Ovary (tissue), 9 donors: ENCODE results near the gene CTAGE9. TPM values are rescaled to one million over a fixed set of nuclear protein-coding genes. Genes with fewer than 3 reads are reported as not detected.
"Not testable (repeated sequence)": the region's sequence is repeated elsewhere in the genome, so short reads cannot be mapped to it uniquely, and the experiment has no call there.

ENCODE experiments used
- DNase-seq, 5 donors: peaks; one replicate each; pipeline ENCODE4 v3.0.0-alpha.2; 2019 to 2020
- H3K27ac ChIP-seq, 2 donors: fragments of 200-600 bp; one replicate each; pipeline versions ENCODE4 v1.5.1 to v1.8.0; 2019 to 2022
- H3K27me3 ChIP-seq: fragments of 200-600 bp; one replicate; pipeline ENCODE4 v1.8.0; 2022
- H3K36me3 ChIP-seq: fragments of 200-600 bp; sonication (generic); one replicate; pipeline ENCODE4 v1.5.1; 2019
- H3K4me1 ChIP-seq: one replicate; pipeline ENCODE4 v1.8.1; 2013; ENCODE audit warnings: mild to moderate bottlenecking, moderate library complexity; ENCODE audit not compliant: insufficient read depth
- H3K4me3 ChIP-seq: fragments of 200-600 bp; sonication (generic); one replicate; pipeline ENCODE4 v1.5.1; 2017
- H3K9me3 ChIP-seq, 2 donors: fragments of 200-600 bp in 1 of 2; sonication (generic) in 1 of 2; one replicate each; pipeline versions ENCODE4 v1.5.1 to v1.8.1; 2013 to 2019; ENCODE audit warnings: mild to moderate bottlenecking in 1 of 2, moderate library complexity in 1 of 2
- EP300 ChIP-seq: sonication (generic); formaldehyde crosslinking; IDR thresholded peaks from one replicate; pipeline ENCODE4 v1.6.1; 2017; ENCODE audit warnings: antibody characterized with exemption
- POLR2A ChIP-seq: fragments of 450-650 bp; IDR thresholded peaks from one replicate; pipeline ENCODE4 v1.6.1; 2017; ENCODE audit warnings: antibody characterized with exemption, mild to moderate bottlenecking, moderate library complexity
- WGBS, 3 donors: extraction: QIAGEN DNeasy Blood & Tissue Kit in 1 of 3; methylation state at CpG; one replicate each; pipeline versions ENCODE4 v1.1.5 to v1.1.7; 2013 to 2017; 5-methylcytosine and 5-hydroxymethylcytosine counted together
- intact Hi-C, 4 donors: fragments of 100-400 bp; cut with DNase I; formaldehyde crosslinking; loops; one replicate each; pipeline versions ENCODE4 v1.11.0 to v1.15.1; 2022 to 2023
- polyA plus RNA-seq, 2 donors: library from polyadenylated mRNA; stranded (reverse); fragments of 200-250 nt in 1 of 2; fragments of 350-450 nt in 1 of 2; fragmentation: Illumina TruSeq in 1 of 2; extraction: RNeasy Lipid Tissue Mini Kit (QIAGEN cat#74804) in 1 of 2; gene quantifications; one replicate each; pipeline ENCODE4 v1.2.3, GENCODE V29; 2013 to 2014
- total RNA-seq, 7 donors: library from RNA; depleted of rRNA in 2 of 7; stranded (reverse); fragments of >200 nt in 2 of 7; fragmentation: NEBNext Ultra II Directional in 3 of 7; extraction: Animal tissue kit (Norgen Biotek cat#: 25700) in 3 of 7; gene quantifications; one replicate each; pipeline versions ENCODE4 v1.1.0 to v1.2.4, GENCODE V29; 2016 to 2023
- TF ChIP-seq, protein P1 (sequence below), 3 donors: fragments of 450-650 bp in 2 of 3; fragments of 200-600 bp in 1 of 3; IDR thresholded peaks; one replicate each; pipeline versions ENCODE4 v1.5.1 to v1.8.0; 2016 to 2022; ENCODE audit warnings: antibody characterized with exemption in 3 of 3, mild to moderate bottlenecking in 1 of 3
- donor health status: DM: no; HTN: no; CAD: no; lungs with moderate emphysema.
- donor health status: DM: no; HTN: no; CAD: no.
- donor health status: Bipolar disorder and iron deficiency.
- donor health status: DM: yes; HTN: yes; CAD: no.
- donor health status: DM: no; HTN: no; CAD: no.
- donor health status: DM: yes; HTN: yes; CAD: no.

Gene CTAGE9
- total and polyA plus RNA-seq, 9 donors: not detected

DNA sequence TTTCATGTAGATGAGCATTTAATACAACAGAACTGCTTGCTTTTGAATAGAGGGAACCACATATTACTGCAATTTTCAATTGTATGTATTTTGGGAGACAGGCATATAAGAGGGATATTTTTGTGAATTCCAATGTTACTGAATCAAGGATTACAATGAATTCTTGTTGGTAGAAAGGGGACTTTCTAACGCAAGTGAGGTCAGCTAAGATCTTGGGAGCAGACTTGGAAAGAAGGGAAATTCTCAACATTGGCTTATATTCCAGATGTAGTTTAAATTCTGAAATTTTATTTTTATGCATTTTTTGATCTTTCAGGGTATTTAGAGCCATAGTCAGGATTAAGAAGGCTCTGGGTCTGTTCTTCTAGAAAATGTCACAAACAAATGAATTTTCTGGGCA is 43.3 kb upstream of the CTAGE9 start:
- 52 to 66% (median 54%) methylated on average over 1 of the region's 1 CpG for WGBS, 3 donors
- Histone ChIP-seq H3K27me3 (no peaks in the 10 kb centered on the region), H3K4me3 (no peak overlapping the region), H3K4me1 (no peaks in the 10 kb centered on the region), H3K36me3 (no peaks in the 10 kb centered on the region), H3K9me3 (no peaks in the 10 kb centered on the region), H3K27ac (no peak overlapping the region)
- DNase-seq: no peak
- intact Hi-C loops: no loop called here
- TF ChIP-seq, protein P1, sequence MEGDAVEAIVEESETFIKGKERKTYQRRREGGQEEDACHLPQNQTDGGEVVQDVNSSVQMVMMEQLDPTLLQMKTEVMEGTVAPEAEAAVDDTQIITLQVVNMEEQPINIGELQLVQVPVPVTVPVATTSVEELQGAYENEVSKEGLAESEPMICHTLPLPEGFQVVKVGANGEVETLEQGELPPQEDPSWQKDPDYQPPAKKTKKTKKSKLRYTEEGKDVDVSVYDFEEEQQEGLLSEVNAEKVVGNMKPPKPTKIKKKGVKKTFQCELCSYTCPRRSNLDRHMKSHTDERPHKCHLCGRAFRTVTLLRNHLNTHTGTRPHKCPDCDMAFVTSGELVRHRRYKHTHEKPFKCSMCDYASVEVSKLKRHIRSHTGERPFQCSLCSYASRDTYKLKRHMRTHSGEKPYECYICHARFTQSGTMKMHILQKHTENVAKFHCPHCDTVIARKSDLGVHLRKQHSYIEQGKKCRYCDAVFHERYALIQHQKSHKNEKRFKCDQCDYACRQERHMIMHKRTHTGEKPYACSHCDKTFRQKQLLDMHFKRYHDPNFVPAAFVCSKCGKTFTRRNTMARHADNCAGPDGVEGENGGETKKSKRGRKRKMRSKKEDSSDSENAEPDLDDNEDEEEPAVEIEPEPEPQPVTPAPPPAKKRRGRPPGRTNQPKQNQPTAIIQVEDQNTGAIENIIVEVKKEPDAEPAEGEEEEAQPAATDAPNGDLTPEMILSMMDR (IDR thresholded peaks at IDR 0.05): no peak
- TF ChIP-seq POLR2A (no peak), EP300 (no peak)

- H3K27ac ChIP-seq, intact Hi-C loops, DNase-seq, H3K36me3 ChIP-seq, H3K4me1 ChIP-seq, H3K27me3 ChIP-seq, H3K9me3 ChIP-seq, H3K4me3 ChIP-seq: not testable (repeated sequence)
- WGBS, 3 donors: 86 to 92% (median 86%) methylated on average over 10 of the region's 10 CpGs
These were observed 40.3 kb upstream of the CTAGE9 start for GRCh38 chr6:131751012-131751715.

GRCh38 chr6:131749023-131749422 is 38.2 kb upstream of the CTAGE9 start:
- Histone ChIP-seq H3K36me3 (no peaks in the 10 kb centered on the region), H3K27ac (no peak overlapping the region), H3K27me3 (no peaks in the 10 kb centered on the region), H3K4me1 (no peaks in the 10 kb centered on the region), H3K4me3 (no peak overlapping the region), H3K9me3 (no peaks in the 10 kb centered on the region)
- TF ChIP-seq EP300 (no peak), POLR2A (no peak)
- TF ChIP-seq, protein P1 (IDR thresholded peaks at IDR 0.05): no peak
- 93 to 97% (median 93%) methylated on average over 7 of the region's 7 CpGs for WGBS, 3 donors
- no peak for DNase-seq
- intact Hi-C loops: no loop called here

- no peak overlapping the region for H3K27ac ChIP-seq
- 85 to 92% (median 91%) methylated on average over 7 of the region's 7 CpGs for WGBS, 3 donors
These were observed 37.1 kb upstream of the CTAGE9 start for GRCh38 chr6:131747821-131748353.

GRCh38 chr6:131745476-131745875 is 34.7 kb upstream of the CTAGE9 start:
- WGBS, 3 donors: 84 to 92% (median 88%) methylated on average over 5 of the region's 5 CpGs

More at GRCh38 chr6:131747821-131748353, 37.1 kb upstream of the CTAGE9 start:
- H3K27me3 ChIP-seq: no peaks in the 10 kb centered on the region
- DNase-seq: no peak
- no peaks in the 10 kb centered on the region for H3K4me1 ChIP-seq
- H3K9me3 ChIP-seq: no peaks in the 10 kb centered on the region
- intact Hi-C loops: no loop called here
- TF ChIP-seq POLR2A: no peak
- TF ChIP-seq, protein P1 (IDR thresholded peaks at IDR 0.05): no peak
- TF ChIP-seq EP300: no peak
- no peak overlapping the region for H3K4me3 ChIP-seq
- H3K36me3 ChIP-seq: no peaks in the 10 kb centered on the region

More at GRCh38 chr6:131745476-131745875, 34.7 kb upstream of the CTAGE9 start:
- intact Hi-C loops: no loop called here
- Histone ChIP-seq H3K27ac (no peak overlapping the region), H3K27me3 (no peaks in the 10 kb centered on the region), H3K4me3 (no peak overlapping the region), H3K9me3 (no peaks in the 10 kb centered on the region), H3K4me1 (no peaks in the 10 kb centered on the region), H3K36me3 (no peaks in the 10 kb centered on the region)
- no peak for DNase-seq
- TF ChIP-seq POLR2A (no peak), EP300 (no peak)
- TF ChIP-seq, protein P1 (IDR thresholded peaks at IDR 0.05): no peak
